Spleen (tissue), 11 donors: ENCODE results near the gene APOBEC4. TPM values are rescaled to one million over a fixed set of nuclear protein-coding genes. Genes with fewer than 3 reads are reported as not detected.
"Not testable (repeated sequence)": the region's sequence is repeated elsewhere in the genome, so short reads cannot be mapped to it uniquely, and the experiment has no call there.

Experiments
- DNase-seq: peaks from one replicate; pipeline ENCODE4 v3.0.0-alpha.2; 2020
- H3K27ac ChIP-seq, 8 donors: fragments of 200-600 bp; sonication (generic) in 7 of 8; 1 replicate in 4 of 8; 2 replicates in 4 of 8; pipeline versions ENCODE4 v1.5.0 to v1.8.0; 2016 to 2021; ENCODE audit warnings: inconsistent platforms in 4 of 8, mild to moderate bottlenecking in 4 of 8, moderate library complexity in 1 of 8
- H3K27me3 ChIP-seq, 7 donors: fragments of 200-600 bp; sonication (generic) in 6 of 7; replicated peaks in 1 of 7; 1 replicate in 4 of 7; 2 replicates in 3 of 7; pipeline versions ENCODE4 v1.5.0 to v1.8.0; 2016 to 2021; ENCODE audit warnings: inconsistent platforms in 3 of 7, mild to moderate bottlenecking in 1 of 7
- H3K36me3 ChIP-seq, 6 donors: fragments of 200-600 bp; sonication (generic) in 5 of 6; 1 replicate in 4 of 6; 2 replicates in 2 of 6; pipeline versions ENCODE4 v1.5.0 to v1.8.0; 2016 to 2021; ENCODE audit warnings: inconsistent platforms in 2 of 6
- H3K4me1 ChIP-seq, 6 donors: fragments of 200-600 bp; sonication (generic) in 5 of 6; 1 replicate in 3 of 6; 2 replicates in 3 of 6; pipeline versions ENCODE4 v1.5.0 to v1.8.0; 2016 to 2021; ENCODE audit warnings: inconsistent platforms in 3 of 6
- H3K4me3 ChIP-seq, 8 donors: fragments of 200-600 bp; sonication (generic) in 7 of 8; 1 replicate in 4 of 8; 2 replicates in 4 of 8; pipeline versions ENCODE4 v1.5.0 to v1.8.0; 2016 to 2021; ENCODE audit warnings: inconsistent platforms in 4 of 8, mild to moderate bottlenecking in 4 of 8, moderate library complexity in 2 of 8
- H3K9me3 ChIP-seq, 8 donors: fragments of 200-600 bp; sonication (generic) in 7 of 8; 1 replicate in 4 of 8; 2 replicates in 4 of 8; pipeline versions ENCODE4 v1.5.0 to v1.8.0; 2016 to 2021; ENCODE audit warnings: inconsistent platforms in 4 of 8
- CTCF ChIP-seq, 11 experiments: fragments of 200-600 bp in 7 of 11; fragments of 450-650 bp in 4 of 11; sonication (generic) in 4 of 11; IDR thresholded peaks in 8 of 11; conservative IDR thresholded peaks in 3 of 11; 1 replicate in 7 of 11; 2 replicates in 4 of 11; pipeline versions ENCODE4 v1.4.0 to v1.8.0; 2016 to 2021; ENCODE audit warnings: antibody characterized with exemption in 11 of 11, inconsistent platforms in 4 of 11, mild to moderate bottlenecking in 1 of 11
- POLR2A ChIP-seq, 3 donors: fragments of 450-650 bp; IDR thresholded peaks; one replicate each; pipeline ENCODE4 v1.5.1; 2017; ENCODE audit warnings: antibody characterized with exemption in 3 of 3, mild to moderate bottlenecking in 1 of 3
- POLR2AphosphoS5 ChIP-seq, 3 donors: sonication (generic); formaldehyde crosslinking; IDR thresholded peaks; one replicate each; pipeline ENCODE4 v1.5.1; 2017; ENCODE audit warnings: antibody characterized with exemption in 3 of 3
- WGBS, 5 donors: extraction: QIAGEN DNeasy Blood & Tissue Kit in 3 of 5; methylation state at CpG; one replicate each; pipeline versions ENCODE4 v1.1.5 to v1.1.7; 2013 to 2018; 5-methylcytosine and 5-hydroxymethylcytosine counted together
- intact Hi-C: fragments of 100-400 bp; cut with DNase I; formaldehyde crosslinking; loops from one replicate; pipeline ENCODE4 v1.15.0; 2023; ENCODE audit warnings: low total_unique reads
- polyA plus RNA-seq, 3 donors: library from polyadenylated mRNA; stranded (reverse); fragments of 200-250 nt; gene quantifications; one replicate each; pipeline ENCODE4 v1.2.1, GENCODE V29; 2013
- total RNA-seq, 7 donors: library from RNA; depleted of rRNA in 3 of 7; stranded (reverse); fragments of >200 nt in 3 of 7; fragmentation: NEBNext Ultra II Directional in 4 of 7; extraction: Animal tissue kit (Norgen Biotek cat#: 25700) in 4 of 7; gene quantifications; one replicate each; pipeline versions ENCODE4 v1.1.0 to v1.2.1, GENCODE V29; 2016 to 2021
- donor health status: healthy with polysubstance abuse.
- donor health status: DM: no; HTN: no; CAD: no; lungs with moderate emphysema.
- donor health status: DM: no; HTN: no; CAD: no.
- donor health status: Bipolar disorder and iron deficiency.
- donor health status: healthy.
- donor health status: DM: no; HTN: no; CAD: no.
- donor health status: DM: yes; HTN: yes; CAD: no.

APOBEC4 gene
- total and polyA plus RNA-seq, 10 donors = not detected

GRCh38 chr1:183622884-183623785 lies 30.0 kb downstream of the APOBEC4 start:
- 64 to 70% (median 68%) methylated on average over 10 of the region's 10 CpGs for WGBS, 5 donors
- peaks cover 0 to 53% (median 24%) of the 10 kb centered on the region in 6 donors for H3K36me3 ChIP-seq

GRCh38 chr1:183622013-183622412 lies 31.1 kb downstream of the APOBEC4 start:
- TF ChIP-seq POLR2AphosphoS5 (IDR thresholded peaks at IDR 0.05) (no peak), POLR2A (IDR thresholded peaks at IDR 0.05) (no peak), CTCF (IDR thresholded peaks at IDR 0.05 in 8 of 11, conservative IDR thresholded peaks at IDR 0.05 in 3 of 11) (no peak)
- 34 to 49% (median 37%) methylated on average over 1 of the region's 1 CpG for WGBS, 5 donors
- Histone ChIP-seq H3K27ac (peak overlapping the region in 7 of 8 donors; percentile 2 to 54 (median 33)), H3K36me3 (peaks cover 0 to 42% (median 17%) of the 10 kb centered on the region in 6 donors), H3K27me3 (no peaks in the 10 kb centered on the region), H3K9me3 (no peaks in the 10 kb centered on the region), H3K4me3 (no peak overlapping the region), H3K4me1 (peaks cover 4 to 49% (median 27%) of the 10 kb centered on the region in 6 donors)
- intact Hi-C loops = no loop called here
- no peak for DNase-seq

More at GRCh38 chr1:183622884-183623785, 30.0 kb downstream of the APOBEC4 start:
- H3K27ac ChIP-seq = peak overlapping the region in 3 of 8 donors; percentile 39 to 54 (median 48)
- DNase-seq = no peak
- no peaks in the 10 kb centered on the region for H3K9me3 ChIP-seq
- H3K27me3 ChIP-seq = no peaks in the 10 kb centered on the region
- H3K4me3 ChIP-seq = no peak overlapping the region
- H3K4me1 ChIP-seq = peaks cover 4 to 58% (median 34%) of the 10 kb centered on the region in 6 donors
- TF ChIP-seq CTCF (IDR thresholded peaks at IDR 0.05 in 8 of 11, conservative IDR thresholded peaks at IDR 0.05 in 3 of 11) (peak in 10 of 11 experiments; percentile 48 to 78 (median 66)), POLR2A (IDR thresholded peaks at IDR 0.05) (no peak), POLR2AphosphoS5 (IDR thresholded peaks at IDR 0.05) (peak in 1 of 3 donors; percentile 70)
- intact Hi-C loops = no loop called here

- DNase-seq = no peak
- intact Hi-C loops = no loop called here
- TF ChIP-seq CTCF (IDR thresholded peaks at IDR 0.05 in 8 of 11, conservative IDR thresholded peaks at IDR 0.05 in 3 of 11) = no peak
- TF ChIP-seq POLR2A (IDR thresholded peaks at IDR 0.05) = no peak
- TF ChIP-seq POLR2AphosphoS5 (IDR thresholded peaks at IDR 0.05) = no peak
- peaks cover 0 to 25% (median 9%) of the 10 kb centered on the region in 6 donors for H3K36me3 ChIP-seq
- H3K9me3 ChIP-seq = no peaks in the 10 kb centered on the region
- no peaks in the 10 kb centered on the region for H3K27me3 ChIP-seq
- no peak overlapping the region for H3K4me3 ChIP-seq
- H3K4me1 ChIP-seq = peaks cover 0 to 32% (median 14%) of the 10 kb centered on the region in 6 donors
- 80 to 91% (median 90%) methylated on average over 2 of the region's 2 CpGs for WGBS, 5 donors
- no peak overlapping the region for H3K27ac ChIP-seq
Observed at GRCh38 chr1:183620311-183620710, 32.8 kb downstream of the APOBEC4 start.

GRCh38 chr1:183619781-183620180 lies 33.3 kb downstream of the APOBEC4 start:
- Histone ChIP-seq H3K9me3 (no peaks in the 10 kb centered on the region), H3K36me3 (peaks cover 0 to 20% (median 6%) of the 10 kb centered on the region in 6 donors), H3K27me3 (no peaks in the 10 kb centered on the region), H3K27ac (no peak overlapping the region), H3K4me1 (peaks cover 0 to 26% (median 12%) of the 10 kb centered on the region in 6 donors), H3K4me3 (no peak overlapping the region)
- DNase-seq = no peak
- WGBS, 5 donors = 77 to 91% (median 79%) methylated on average over 1 of the region's 1 CpG
- intact Hi-C loops = no loop called here
- no peak for TF ChIP-seq POLR2AphosphoS5 (IDR thresholded peaks at IDR 0.05)

- WGBS, 5 donors = 74 to 91% (median 90%) methylated on average over 4 to 5 of the region's 5 CpGs
- H3K27ac ChIP-seq, H3K36me3 ChIP-seq, DNase-seq, H3K9me3 ChIP-seq, H3K27me3 ChIP-seq, intact Hi-C loops, H3K4me3 ChIP-seq: not testable (repeated sequence)
- peaks cover 0 to 21% (median 12%) of the 10 kb centered on the region in 6 donors for H3K4me1 ChIP-seq
Observed at GRCh38 chr1:183618202-183618601, 34.9 kb downstream of the APOBEC4 start.

DNA sequence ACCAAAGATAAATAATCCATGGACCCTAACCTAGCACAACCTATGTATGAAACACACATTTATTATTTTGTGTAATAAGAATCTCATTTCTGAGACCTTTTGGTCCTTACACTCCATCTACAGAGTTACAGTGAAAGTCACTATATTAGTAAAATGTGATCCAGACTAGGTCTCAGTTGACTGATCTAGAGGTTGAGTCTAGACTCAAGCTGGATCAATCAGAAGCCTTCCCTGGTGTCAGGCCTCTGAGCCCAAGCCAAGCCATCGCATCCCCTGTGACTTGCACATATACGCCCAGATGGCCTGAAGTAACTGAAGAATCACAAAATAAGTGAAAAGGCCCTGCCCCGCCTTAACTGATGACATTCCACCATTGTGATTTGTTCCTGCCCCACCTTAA lies 40.1 kb downstream of the APOBEC4 start:
- H3K27me3 ChIP-seq, H3K4me3 ChIP-seq, H3K9me3 ChIP-seq, H3K36me3 ChIP-seq, intact Hi-C loops, H3K27ac ChIP-seq, DNase-seq: not testable (repeated sequence)
- 90 to 97% (median 95%) methylated on average over 3 of the region's 3 CpGs for WGBS, 5 donors
- H3K4me1 ChIP-seq = peaks cover 0 to 25% (median 21%) of the 10 kb centered on the region in 6 donors
